ENCODE data around the gene PTGER3.

The PTGER3 gene

GRCh38 chr1:71088645-71089287 lies 41.1 kb upstream of the PTGER3 start:
- Histone ChIP-seq H4K91ac (ENCODE audit: low read length) (no peak overlapping the region), H2BK12ac (ENCODE audit: low read length in 2 of 2) (peak overlapping the region; percentile 49 to 86), H3K27ac (ENCODE audit: low read length, poor library complexity, severe bottlenecking) (peak overlapping the region; percentile 23), H3K79me1 (replicated peaks; ENCODE audit: low read length, poor library complexity, severe bottlenecking) (peaks cover 3% of the 10 kb centered on the region), H3K36me3 (ENCODE audit: control insufficient read depth in 1 of 2, insufficient read depth in 2 of 2, low read depth in 1 of 2, low read length in 2 of 2) (no peaks in the 10 kb centered on the region), H2BK120ac (ENCODE audit: low read depth, low read length) (no peak overlapping the region), H3K9ac (ENCODE audit: low read length) (no peak overlapping the region), H2AFZ (ENCODE audit: low read depth, low read length) (peak overlapping the region; percentile 72), H3K9me3 (ENCODE audit: control insufficient read depth, low read length) (no peaks in the 10 kb centered on the region), H3K4me2 (ENCODE audit: low read length, poor library complexity, severe bottlenecking) (no peak overlapping the region), H2BK15ac (ENCODE audit: low read depth, poor library complexity, severe bottlenecking) (no peak overlapping the region), H3K4me3 (ENCODE audit: insufficient read depth in 1 of 2, low read depth in 1 of 2, low read length in 2 of 2) (no peak overlapping the region), H3K4ac (ENCODE audit: low read depth in 1 of 2, low read length in 2 of 2) (no peak overlapping the region), H2BK5ac (ENCODE audit: low read depth, low read length, poor library complexity, severe bottlenecking) (no peak overlapping the region), H3K14ac (ENCODE audit: low read length in 2 of 2) (no peak overlapping the region), H3K18ac (ENCODE audit: low read depth in 1 of 2, low read length in 2 of 2) (peak overlapping the region in 1 of 2 experiments; percentile 11), H3K27me3 (ENCODE audit: control insufficient read depth in 1 of 2, insufficient read depth in 1 of 2, low read length in 2 of 2) (no peaks in the 10 kb centered on the region), H2AK5ac (ENCODE audit: low read length, severe bottlenecking) (peak overlapping the region; percentile 39), H3K4me1 (ENCODE audit: control insufficient read depth, insufficient read depth, low read depth, low read length) (peaks cover 2% of the 10 kb centered on the region), H4K8ac (ENCODE audit: low read length) (no peak overlapping the region), H3K23ac (ENCODE audit: low read length in 2 of 2) (no peak overlapping the region)
- no peak for DNase-seq
- 91% methylated on average over 5 of the region's 5 CpGs for WGBS

GRCh38 chr1:71087713-71088112 lies 40.1 kb upstream of the PTGER3 start:
- Histone ChIP-seq H3K27me3 (ENCODE audit: control insufficient read depth in 1 of 2, insufficient read depth in 1 of 2, low read length in 2 of 2) (no peaks in the 10 kb centered on the region), H3K4me3 (ENCODE audit: insufficient read depth in 1 of 2, low read depth in 1 of 2, low read length in 2 of 2) (no peak overlapping the region), H3K9ac (ENCODE audit: low read length) (no peak overlapping the region), H3K23ac (ENCODE audit: low read length in 2 of 2) (no peak overlapping the region), H3K27ac (ENCODE audit: low read length, poor library complexity, severe bottlenecking) (no peak overlapping the region), H2AFZ (ENCODE audit: low read depth, low read length) (no peak overlapping the region), H3K79me1 (replicated peaks; ENCODE audit: low read length, poor library complexity, severe bottlenecking) (peaks cover 3% of the 10 kb centered on the region), H3K4me2 (ENCODE audit: low read length, poor library complexity, severe bottlenecking) (no peak overlapping the region), H2BK5ac (ENCODE audit: low read depth, low read length, poor library complexity, severe bottlenecking) (no peak overlapping the region), H4K8ac (ENCODE audit: low read length) (no peak overlapping the region), H2BK15ac (ENCODE audit: low read depth, poor library complexity, severe bottlenecking) (no peak overlapping the region), H3K9me3 (ENCODE audit: control insufficient read depth, low read length) (no peaks in the 10 kb centered on the region), H2AK5ac (ENCODE audit: low read length, severe bottlenecking) (no peak overlapping the region), H4K91ac (ENCODE audit: low read length) (no peak overlapping the region), H3K4ac (ENCODE audit: low read depth in 1 of 2, low read length in 2 of 2) (no peak overlapping the region), H3K4me1 (ENCODE audit: control insufficient read depth, insufficient read depth, low read depth, low read length) (peaks cover 2% of the 10 kb centered on the region), H2BK120ac (ENCODE audit: low read depth, low read length) (no peak overlapping the region), H3K36me3 (ENCODE audit: control insufficient read depth in 1 of 2, insufficient read depth in 2 of 2, low read depth in 1 of 2, low read length in 2 of 2) (no peaks in the 10 kb centered on the region), H3K14ac (ENCODE audit: low read length in 2 of 2) (no peak overlapping the region), H3K18ac (ENCODE audit: low read depth in 1 of 2, low read length in 2 of 2) (no peak overlapping the region), H2BK12ac (ENCODE audit: low read length in 2 of 2) (no peak overlapping the region)
- WGBS, result 94% methylated on average over 1 of the region's 1 CpG
- no peak for DNase-seq

GRCh38 chr1:71087060-71087459 lies 39.4 kb upstream of the PTGER3 start:
- DNase-seq, result no peak

GRCh38 chr1:71086331-71086730 lies 38.7 kb upstream of the PTGER3 start:
- no peak overlapping the region for H3K18ac ChIP-seq (ENCODE audit: low read depth in 1 of 2, low read length in 2 of 2)
- H2BK120ac ChIP-seq (ENCODE audit: low read depth, low read length), result no peak overlapping the region
- DNase-seq, result peak; percentile 65
- H2BK15ac ChIP-seq (ENCODE audit: low read depth, poor library complexity, severe bottlenecking), result no peak overlapping the region
- H2AK5ac ChIP-seq (ENCODE audit: low read length, severe bottlenecking), result no peak overlapping the region
- no peaks in the 10 kb centered on the region for H3K36me3 ChIP-seq (ENCODE audit: control insufficient read depth in 1 of 2, insufficient read depth in 2 of 2, low read depth in 1 of 2, low read length in 2 of 2)
- no peak overlapping the region for H2BK12ac ChIP-seq (ENCODE audit: low read length in 2 of 2)
- H3K27me3 ChIP-seq (ENCODE audit: control insufficient read depth in 1 of 2, insufficient read depth in 1 of 2, low read length in 2 of 2), result no peaks in the 10 kb centered on the region
- WGBS, result 64% methylated on average over 1 of the region's 1 CpG
- no peak overlapping the region for H3K9ac ChIP-seq (ENCODE audit: low read length)
- H2BK5ac ChIP-seq (ENCODE audit: low read depth, low read length, poor library complexity, severe bottlenecking), result no peak overlapping the region
- no peak overlapping the region for H3K14ac ChIP-seq (ENCODE audit: low read length in 2 of 2)
- H3K4me3 ChIP-seq (ENCODE audit: insufficient read depth in 1 of 2, low read depth in 1 of 2, low read length in 2 of 2), result no peak overlapping the region
- H3K79me1 ChIP-seq (replicated peaks; ENCODE audit: low read length, poor library complexity, severe bottlenecking), result peaks cover 5% of the 10 kb centered on the region
- H3K4me2 ChIP-seq (ENCODE audit: low read length, poor library complexity, severe bottlenecking), result no peak overlapping the region
- peaks cover 4% of the 10 kb centered on the region for H3K4me1 ChIP-seq (ENCODE audit: control insufficient read depth, insufficient read depth, low read depth, low read length)
- no peak overlapping the region for H3K27ac ChIP-seq (ENCODE audit: low read length, poor library complexity, severe bottlenecking)
- H4K8ac ChIP-seq (ENCODE audit: low read length), result no peak overlapping the region
- no peak overlapping the region for H4K91ac ChIP-seq (ENCODE audit: low read length)
- no peak overlapping the region for H2AFZ ChIP-seq (ENCODE audit: low read depth, low read length)
- H3K4ac ChIP-seq (ENCODE audit: low read depth in 1 of 2, low read length in 2 of 2), result no peak overlapping the region
- no peak overlapping the region for H3K23ac ChIP-seq (ENCODE audit: low read length in 2 of 2)
- H3K9me3 ChIP-seq (ENCODE audit: control insufficient read depth, low read length), result no peaks in the 10 kb centered on the region

More at GRCh38 chr1:71087060-71087459, 39.4 kb upstream of the PTGER3 start:
- no peak overlapping the region for H3K4me2 ChIP-seq (ENCODE audit: low read length, poor library complexity, severe bottlenecking)
- H4K91ac ChIP-seq (ENCODE audit: low read length), result no peak overlapping the region
- no peak overlapping the region for H3K4me3 ChIP-seq (ENCODE audit: insufficient read depth in 1 of 2, low read depth in 1 of 2, low read length in 2 of 2)
- no peak overlapping the region for H2BK5ac ChIP-seq (ENCODE audit: low read depth, low read length, poor library complexity, severe bottlenecking)
- no peak overlapping the region for H2BK12ac ChIP-seq (ENCODE audit: low read length in 2 of 2)
- H3K27ac ChIP-seq (ENCODE audit: low read length, poor library complexity, severe bottlenecking), result no peak overlapping the region
- H2BK15ac ChIP-seq (ENCODE audit: low read depth, poor library complexity, severe bottlenecking), result no peak overlapping the region
- no peak overlapping the region for H2AFZ ChIP-seq (ENCODE audit: low read depth, low read length)
- no peaks in the 10 kb centered on the region for H3K36me3 ChIP-seq (ENCODE audit: control insufficient read depth in 1 of 2, insufficient read depth in 2 of 2, low read depth in 1 of 2, low read length in 2 of 2)
- H4K8ac ChIP-seq (ENCODE audit: low read length), result no peak overlapping the region
- H3K23ac ChIP-seq (ENCODE audit: low read length in 2 of 2), result no peak overlapping the region
- H3K9me3 ChIP-seq (ENCODE audit: control insufficient read depth, low read length), result no peaks in the 10 kb centered on the region
- H2BK120ac ChIP-seq (ENCODE audit: low read depth, low read length), result no peak overlapping the region
- peak overlapping the region; percentile 61 for H2AK5ac ChIP-seq (ENCODE audit: low read length, severe bottlenecking)
- H3K9ac ChIP-seq (ENCODE audit: low read length), result no peak overlapping the region
- no peak overlapping the region for H3K18ac ChIP-seq (ENCODE audit: low read depth in 1 of 2, low read length in 2 of 2)
- H3K4ac ChIP-seq (ENCODE audit: low read depth in 1 of 2, low read length in 2 of 2), result no peak overlapping the region
- no peaks in the 10 kb centered on the region for H3K27me3 ChIP-seq (ENCODE audit: control insufficient read depth in 1 of 2, insufficient read depth in 1 of 2, low read length in 2 of 2)
- no peak overlapping the region for H3K14ac ChIP-seq (ENCODE audit: low read length in 2 of 2)
- peaks cover 3% of the 10 kb centered on the region for H3K79me1 ChIP-seq (replicated peaks; ENCODE audit: low read length, poor library complexity, severe bottlenecking)
- peaks cover 2% of the 10 kb centered on the region for H3K4me1 ChIP-seq (ENCODE audit: control insufficient read depth, insufficient read depth, low read depth, low read length)

All from mesenchymal stem cell (in vitro differentiated cells and primary cell).